ENCODE data around the gene GRIN2A. TPM values are rescaled to one million over a fixed set of nuclear protein-coding genes. Genes with fewer than 3 reads are reported as not detected.

The GRIN2A gene
- total and polyA plus RNA-seq, 2 experiments from 2014 or later, result 0.05 to 1.6 TPM

DNA sequence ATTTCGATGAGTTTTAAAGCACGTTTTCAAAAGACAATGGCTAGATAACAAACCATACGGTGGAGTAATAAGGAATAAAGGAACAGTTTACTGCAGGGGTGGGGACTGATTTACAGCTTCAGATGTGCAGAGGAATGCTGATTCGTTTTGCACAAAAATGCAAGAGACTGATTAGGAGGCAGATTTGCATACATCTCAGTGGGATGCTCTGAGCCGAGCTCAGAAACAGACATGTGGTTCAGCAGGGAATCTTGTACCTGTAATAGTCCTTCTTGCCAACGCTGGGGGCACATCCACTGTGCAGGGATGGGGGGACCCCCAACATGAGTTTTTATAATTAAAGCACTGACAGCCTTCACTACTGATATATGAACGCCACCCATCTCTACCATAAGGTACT is 308.0 kb downstream of the GRIN2A start:
- 65% methylated on average over 7 of the region's 7 CpGs for WGBS (ENCODE audit: low lambda C conversion rate, missing lambda C conversion rate)
- Histone ChIP-seq H3K36me3 (replicated peaks; ENCODE audit: insufficient read depth, low read depth) (no peaks in the 10 kb centered on the region), H3K4me3 (no peak overlapping the region), H4K20me1 (ENCODE audit: insufficient read depth, poor library complexity, severe bottlenecking) (no peaks in the 10 kb centered on the region), H3K4me2 (no peak overlapping the region), H3K9me3 (ENCODE audit: low read depth) (no peaks in the 10 kb centered on the region), H3K27me3 (no peaks in the 10 kb centered on the region), H3K27ac (no peak overlapping the region), H3K9me2 (replicated peaks; ENCODE audit: insufficient read depth) (no peaks in the 10 kb centered on the region), H3K4me1 (ENCODE audit: insufficient read depth) (no peaks in the 10 kb centered on the region), H2AFZ (no peak overlapping the region), H3K79me2 (no peaks in the 10 kb centered on the region)
- TF ChIP-seq EZH2 (IDR thresholded peaks at IDR 0.05; ENCODE audit: borderline replicate concordance) (no peak), EZH2phosphoT487 (IDR thresholded peaks at IDR 0.05; ENCODE audit: low read depth, severe bottlenecking, unreplicated experiment) (no peak)
- TF ChIP-seq, protein P1, sequence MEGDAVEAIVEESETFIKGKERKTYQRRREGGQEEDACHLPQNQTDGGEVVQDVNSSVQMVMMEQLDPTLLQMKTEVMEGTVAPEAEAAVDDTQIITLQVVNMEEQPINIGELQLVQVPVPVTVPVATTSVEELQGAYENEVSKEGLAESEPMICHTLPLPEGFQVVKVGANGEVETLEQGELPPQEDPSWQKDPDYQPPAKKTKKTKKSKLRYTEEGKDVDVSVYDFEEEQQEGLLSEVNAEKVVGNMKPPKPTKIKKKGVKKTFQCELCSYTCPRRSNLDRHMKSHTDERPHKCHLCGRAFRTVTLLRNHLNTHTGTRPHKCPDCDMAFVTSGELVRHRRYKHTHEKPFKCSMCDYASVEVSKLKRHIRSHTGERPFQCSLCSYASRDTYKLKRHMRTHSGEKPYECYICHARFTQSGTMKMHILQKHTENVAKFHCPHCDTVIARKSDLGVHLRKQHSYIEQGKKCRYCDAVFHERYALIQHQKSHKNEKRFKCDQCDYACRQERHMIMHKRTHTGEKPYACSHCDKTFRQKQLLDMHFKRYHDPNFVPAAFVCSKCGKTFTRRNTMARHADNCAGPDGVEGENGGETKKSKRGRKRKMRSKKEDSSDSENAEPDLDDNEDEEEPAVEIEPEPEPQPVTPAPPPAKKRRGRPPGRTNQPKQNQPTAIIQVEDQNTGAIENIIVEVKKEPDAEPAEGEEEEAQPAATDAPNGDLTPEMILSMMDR (IDR thresholded peaks at IDR 0.05; ENCODE audit: poor library complexity), result no peak
- DNase-seq (ENCODE audit: low spot score), result no peak

DNA sequence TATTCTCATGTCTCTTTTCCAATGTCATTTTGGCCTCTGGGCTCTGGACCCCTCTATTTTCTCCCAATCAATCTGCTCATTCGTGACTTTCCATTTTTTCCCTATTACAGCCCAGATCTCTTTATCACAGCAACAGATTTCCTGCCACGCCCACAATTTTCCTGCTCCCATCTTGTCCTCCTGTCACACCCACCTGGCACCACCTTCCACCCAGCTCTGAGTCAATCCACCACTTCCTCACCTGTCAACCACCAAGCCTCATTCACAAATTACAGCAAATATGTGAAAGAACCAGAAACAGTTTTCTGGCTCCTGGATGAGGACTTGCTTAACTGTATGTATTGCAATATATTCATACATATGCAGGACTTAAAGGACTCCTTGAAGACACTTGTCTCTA is 311.3 kb downstream of the GRIN2A start:
- Histone ChIP-seq H3K4me3 (no peak overlapping the region), H3K4me1 (ENCODE audit: insufficient read depth) (no peaks in the 10 kb centered on the region), H3K27me3 (no peaks in the 10 kb centered on the region), H3K36me3 (replicated peaks; ENCODE audit: insufficient read depth, low read depth) (no peaks in the 10 kb centered on the region), H3K9me3 (ENCODE audit: low read depth) (no peaks in the 10 kb centered on the region), H3K9me2 (replicated peaks; ENCODE audit: insufficient read depth) (no peaks in the 10 kb centered on the region), H3K27ac (no peak overlapping the region), H3K4me2 (no peak overlapping the region), H2AFZ (no peak overlapping the region), H4K20me1 (ENCODE audit: insufficient read depth, poor library complexity, severe bottlenecking) (no peaks in the 10 kb centered on the region), H3K79me2 (no peaks in the 10 kb centered on the region)
- no peak for DNase-seq (ENCODE audit: low spot score)
- 97% methylated on average over 2 of the region's 2 CpGs for WGBS (ENCODE audit: low lambda C conversion rate, missing lambda C conversion rate)
- no peak for TF ChIP-seq EZH2 (IDR thresholded peaks at IDR 0.05; ENCODE audit: borderline replicate concordance)
- TF ChIP-seq, protein P1 (IDR thresholded peaks at IDR 0.05; ENCODE audit: poor library complexity), result no peak
- no peak for TF ChIP-seq EZH2phosphoT487 (IDR thresholded peaks at IDR 0.05; ENCODE audit: low read depth, severe bottlenecking, unreplicated experiment)

DNA sequence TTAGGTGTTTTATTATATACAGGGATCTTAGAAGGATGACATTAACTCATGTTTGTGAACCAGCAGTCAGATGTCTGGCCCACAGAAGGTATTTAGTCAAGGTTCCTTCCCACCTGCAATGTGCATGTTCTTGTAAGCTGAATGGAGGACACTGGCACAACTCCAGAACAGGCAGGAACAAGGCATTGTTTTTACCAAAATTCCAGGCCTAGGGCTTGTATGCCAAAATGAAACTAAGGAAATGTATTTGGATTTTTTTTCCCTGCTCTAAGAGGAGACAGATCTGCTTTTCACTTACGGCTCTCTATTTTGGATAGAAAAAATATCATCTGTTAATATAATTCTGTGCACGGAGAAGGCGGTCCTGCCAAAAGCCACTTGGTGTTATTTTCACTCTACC is 312.5 kb downstream of the GRIN2A start:
- DNase-seq (ENCODE audit: low spot score), result no peak
- H3K4me3 ChIP-seq, result no peak overlapping the region
- no peaks in the 10 kb centered on the region for H3K36me3 ChIP-seq (replicated peaks; ENCODE audit: insufficient read depth, low read depth)
- no peaks in the 10 kb centered on the region for H3K79me2 ChIP-seq
- H3K4me2 ChIP-seq, result no peak overlapping the region
- no peaks in the 10 kb centered on the region for H3K9me3 ChIP-seq (ENCODE audit: low read depth)
- no peak overlapping the region for H3K27ac ChIP-seq
- H2AFZ ChIP-seq, result no peak overlapping the region
- no peak for TF ChIP-seq EZH2phosphoT487 (IDR thresholded peaks at IDR 0.05; ENCODE audit: low read depth, severe bottlenecking, unreplicated experiment)
- TF ChIP-seq, protein P1 (IDR thresholded peaks at IDR 0.05; ENCODE audit: poor library complexity), result no peak
- TF ChIP-seq EZH2 (IDR thresholded peaks at IDR 0.05; ENCODE audit: borderline replicate concordance), result no peak
- H3K4me1 ChIP-seq (ENCODE audit: insufficient read depth), result no peaks in the 10 kb centered on the region
- WGBS (ENCODE audit: low lambda C conversion rate, missing lambda C conversion rate), result 92% methylated on average over 3 of the region's 3 CpGs
- H3K27me3 ChIP-seq, result no peaks in the 10 kb centered on the region
- no peaks in the 10 kb centered on the region for H3K9me2 ChIP-seq (replicated peaks; ENCODE audit: insufficient read depth)
- no peaks in the 10 kb centered on the region for H4K20me1 ChIP-seq (ENCODE audit: insufficient read depth, poor library complexity, severe bottlenecking)

Measured in hepatocyte (in vitro differentiated cells).